BE2C (cell line): ENCODE results near the gene CDS2.

ENCODE experiments used
- DNase-seq: peaks from one replicate; pipeline ENCODE4 v3.0.0-alpha.2; 2020
- H3K27me3 ChIP-seq: fragments of 250-450 bp; sonication (Bioruptor Pico); 2 replicates; pipeline ENCODE4 v1.5.1; 2020; ENCODE audit warnings: mild to moderate bottlenecking
- H3K36me3 ChIP-seq: fragments of 250-450 bp; sonication (Bioruptor Pico); 2 replicates; pipeline ENCODE4 v1.5.1; 2020; ENCODE audit warnings: mild to moderate bottlenecking
- H3K4me1 ChIP-seq: fragments of 250-450 bp; sonication (Bioruptor Pico); 2 replicates; pipeline ENCODE4 v1.5.1; 2020
- H3K4me3 ChIP-seq: 2 replicates; pipeline ENCODE4 v1.5.1; 2011; ENCODE audit warnings: low read depth, low read length
- H3K9me3 ChIP-seq: fragments of 250-450 bp; sonication (Bioruptor Pico); 2 replicates; pipeline ENCODE4 v1.5.1; 2020
- TF ChIP-seq, protein P1 (sequence below): IDR thresholded peaks from 2 replicates; pipeline ENCODE4 v1.5.1; 2012; ENCODE audit warnings: mild to moderate bottlenecking, low read depth, low read length

CDS2 gene

DNA sequence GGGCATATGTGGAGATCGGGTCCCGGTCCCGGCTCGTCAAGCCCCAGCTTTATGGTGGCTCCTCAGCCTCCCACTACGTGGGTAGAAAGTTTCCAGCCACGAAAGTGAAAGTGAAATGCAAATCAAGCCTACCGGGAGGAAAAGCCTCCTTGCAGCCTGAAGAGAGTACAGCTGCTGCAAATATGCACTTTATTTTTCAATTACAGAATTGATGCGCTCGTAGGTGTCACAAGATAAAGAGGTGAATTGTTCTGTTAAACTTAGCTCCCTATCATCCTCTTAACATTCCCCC is 6.7 kb upstream of the CDS2 start:
- Histone ChIP-seq H3K4me1 (peaks cover 3% of the 10 kb centered on the region; the same call in 1 of the 2 replicates), H3K27me3 (no peaks in the 10 kb centered on the region), H3K4me3 (peak overlapping the region; percentile 93), H3K9me3 (no peaks in the 10 kb centered on the region), H3K36me3 (peaks cover 39% of the 10 kb centered on the region)
- TF ChIP-seq, protein P1, sequence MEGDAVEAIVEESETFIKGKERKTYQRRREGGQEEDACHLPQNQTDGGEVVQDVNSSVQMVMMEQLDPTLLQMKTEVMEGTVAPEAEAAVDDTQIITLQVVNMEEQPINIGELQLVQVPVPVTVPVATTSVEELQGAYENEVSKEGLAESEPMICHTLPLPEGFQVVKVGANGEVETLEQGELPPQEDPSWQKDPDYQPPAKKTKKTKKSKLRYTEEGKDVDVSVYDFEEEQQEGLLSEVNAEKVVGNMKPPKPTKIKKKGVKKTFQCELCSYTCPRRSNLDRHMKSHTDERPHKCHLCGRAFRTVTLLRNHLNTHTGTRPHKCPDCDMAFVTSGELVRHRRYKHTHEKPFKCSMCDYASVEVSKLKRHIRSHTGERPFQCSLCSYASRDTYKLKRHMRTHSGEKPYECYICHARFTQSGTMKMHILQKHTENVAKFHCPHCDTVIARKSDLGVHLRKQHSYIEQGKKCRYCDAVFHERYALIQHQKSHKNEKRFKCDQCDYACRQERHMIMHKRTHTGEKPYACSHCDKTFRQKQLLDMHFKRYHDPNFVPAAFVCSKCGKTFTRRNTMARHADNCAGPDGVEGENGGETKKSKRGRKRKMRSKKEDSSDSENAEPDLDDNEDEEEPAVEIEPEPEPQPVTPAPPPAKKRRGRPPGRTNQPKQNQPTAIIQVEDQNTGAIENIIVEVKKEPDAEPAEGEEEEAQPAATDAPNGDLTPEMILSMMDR: no peak
- no peak for DNase-seq

DNA sequence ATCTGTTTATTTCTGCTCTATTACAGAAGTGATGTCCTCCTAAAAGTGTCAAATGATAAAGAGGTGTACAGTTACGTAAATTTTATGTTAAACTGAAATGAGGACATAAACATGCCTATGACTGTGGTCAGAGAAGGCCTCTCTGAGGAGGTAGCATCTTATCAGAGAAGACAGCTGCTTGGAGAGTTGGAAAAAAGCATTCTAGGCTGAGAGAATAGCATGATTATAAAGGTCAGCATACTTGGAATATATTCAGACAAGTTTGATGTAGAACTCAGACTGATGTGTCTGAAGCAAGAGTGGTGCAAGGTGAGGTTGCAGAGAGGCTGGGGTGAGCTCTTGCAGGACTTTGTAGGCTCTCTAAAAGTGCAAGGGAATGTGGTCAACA is 3.9 kb upstream of the CDS2 start:
- Histone ChIP-seq H3K27me3 (no peaks in the 10 kb centered on the region), H3K4me1 (no peaks in the 10 kb centered on the region), H3K4me3 (no peak overlapping the region), H3K36me3 (peaks cover 12% of the 10 kb centered on the region), H3K9me3 (no peaks in the 10 kb centered on the region)
- no peak for DNase-seq
- TF ChIP-seq, protein P1: no peak

DNA sequence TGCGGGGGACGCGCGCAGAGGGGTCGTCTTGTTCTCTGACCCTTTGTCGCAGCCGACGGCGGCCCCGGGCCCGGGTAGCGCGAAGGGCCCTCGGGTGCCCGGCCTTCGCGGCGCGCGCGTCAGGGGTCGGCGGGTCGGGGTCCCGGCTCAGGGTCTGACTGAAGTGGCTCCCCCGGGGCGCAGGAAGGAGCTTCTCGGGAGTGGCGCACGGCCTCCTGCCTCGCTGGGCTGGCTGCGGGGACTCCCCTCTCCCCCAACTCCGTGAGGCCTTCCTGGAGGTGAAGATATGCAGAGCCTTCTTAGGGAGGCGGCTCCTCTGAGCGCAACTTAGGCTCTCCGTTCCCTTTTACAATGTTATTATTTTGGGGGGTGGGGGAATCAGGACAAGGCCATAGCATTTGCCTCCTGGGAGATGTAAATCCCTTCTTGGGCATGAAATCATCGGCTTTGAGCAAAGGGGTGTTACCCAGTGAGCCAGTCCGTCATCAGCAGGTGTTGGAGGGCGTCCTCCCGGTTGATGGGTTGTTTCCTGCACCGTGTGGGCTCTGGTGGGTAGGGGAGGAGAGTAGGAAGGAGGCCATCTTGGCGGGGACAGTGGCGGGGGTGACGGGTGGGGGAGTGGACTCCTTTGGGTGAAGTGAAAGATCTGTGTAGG is 523 bp downstream of the CDS2 start:
- no peaks in the 10 kb centered on the region for H3K4me1 ChIP-seq
- peak; percentile 62 for DNase-seq
- TF ChIP-seq, protein P1: no peak
- H3K36me3 ChIP-seq: peaks cover 3% of the 10 kb centered on the region; the same call in 1 of the 2 replicates
- no peaks in the 10 kb centered on the region; the same call in 1 of the 2 replicates for H3K9me3 ChIP-seq
- H3K4me3 ChIP-seq: peak overlapping the region; percentile 99
- H3K27me3 ChIP-seq: no peaks in the 10 kb centered on the region

DNA sequence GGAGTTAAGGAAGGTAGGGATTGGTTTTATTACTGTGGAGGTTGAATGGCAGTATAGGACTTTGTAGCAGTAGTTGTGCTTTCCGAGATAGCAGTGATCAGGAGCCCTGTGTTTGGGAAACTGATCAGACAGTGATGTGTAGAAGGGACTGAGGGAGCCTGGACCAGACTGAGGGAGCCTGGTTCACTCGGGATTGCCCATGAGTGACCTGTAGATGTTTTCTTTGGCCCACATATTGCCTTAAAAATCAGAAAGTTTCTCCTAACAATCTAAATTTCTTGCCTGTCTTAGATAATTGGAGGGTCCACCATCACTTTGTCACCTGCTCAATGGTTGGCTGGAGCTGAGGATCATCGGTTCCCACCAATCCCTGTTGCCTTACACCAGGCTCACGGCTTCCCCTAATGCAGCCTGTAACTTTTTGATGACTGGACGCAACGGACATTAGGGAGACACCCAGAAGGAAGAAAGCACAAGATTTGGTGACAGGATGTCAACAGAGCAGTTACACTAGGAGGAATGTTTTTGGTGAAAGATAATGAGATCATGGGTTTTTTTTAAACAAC is 1.1 kb downstream of the CDS2 start:
- no peak for DNase-seq
- TF ChIP-seq, protein P1: no peak
- Histone ChIP-seq H3K4me1 (no peaks in the 10 kb centered on the region), H3K36me3 (peaks cover 3% of the 10 kb centered on the region; the same call in 1 of the 2 replicates), H3K27me3 (no peaks in the 10 kb centered on the region), H3K4me3 (peak overlapping the region; percentile 99), H3K9me3 (no peaks in the 10 kb centered on the region; the same call in 1 of the 2 replicates)

DNA sequence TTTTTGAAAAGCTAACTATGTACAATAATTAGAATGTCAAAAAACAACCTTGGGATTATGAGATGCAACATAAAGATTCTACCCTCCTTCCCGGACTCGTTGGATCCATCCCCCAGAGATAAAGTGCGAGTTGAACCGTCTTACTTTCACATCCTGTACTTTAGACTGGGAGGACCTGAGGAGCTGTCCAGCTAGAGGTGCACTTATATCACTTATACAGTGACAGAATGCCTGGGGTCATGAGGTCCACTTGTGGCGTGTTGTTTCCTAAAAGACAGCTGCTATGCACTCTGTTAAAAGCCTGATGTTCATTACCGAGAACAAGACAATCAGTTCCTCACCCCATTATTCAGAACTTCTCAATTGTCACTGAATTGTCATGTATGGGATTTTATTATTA is 2.1 kb downstream of the CDS2 start:
- no peaks in the 10 kb centered on the region for H3K27me3 ChIP-seq
- H3K4me3 ChIP-seq: no peak overlapping the region
- peaks cover 3% of the 10 kb centered on the region; the same call in 1 of the 2 replicates for H3K36me3 ChIP-seq
- no peaks in the 10 kb centered on the region for H3K4me1 ChIP-seq
- DNase-seq: no peak
- no peaks in the 10 kb centered on the region; the same call in 1 of the 2 replicates for H3K9me3 ChIP-seq
- TF ChIP-seq, protein P1: no peak

DNA sequence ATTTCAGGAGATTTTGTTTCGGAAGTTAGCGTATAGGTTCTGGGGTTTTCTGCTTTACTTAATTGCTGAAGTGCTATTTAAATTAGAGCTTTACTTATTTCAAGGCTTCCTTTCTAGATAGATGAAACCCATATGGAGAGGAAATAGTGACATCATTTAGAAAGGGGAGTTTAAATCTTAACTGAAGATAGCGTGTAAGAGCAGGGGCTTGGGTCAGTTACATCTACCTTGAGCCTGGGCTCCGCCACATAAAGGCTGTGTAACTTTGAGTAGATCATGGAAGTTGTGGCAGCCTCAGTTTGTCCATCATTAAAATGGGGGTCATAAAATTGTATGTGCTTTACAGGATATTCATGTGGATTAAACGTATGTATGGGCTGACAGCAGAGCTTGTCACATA is 4.7 kb downstream of the CDS2 start:
- Histone ChIP-seq H3K4me3 (no peak overlapping the region), H3K9me3 (no peaks in the 10 kb centered on the region; the same call in 1 of the 2 replicates), H3K36me3 (peaks cover 3% of the 10 kb centered on the region; the same call in 1 of the 2 replicates), H3K27me3 (no peaks in the 10 kb centered on the region), H3K4me1 (no peaks in the 10 kb centered on the region)
- DNase-seq: no peak
- TF ChIP-seq, protein P1: no peak
